ENCODE results near the gene SPESP1. TPM values are rescaled to one million over a fixed set of nuclear protein-coding genes. Genes with fewer than 3 reads are reported as not detected.

SPESP1 gene
- total and polyA plus RNA-seq, 8 donors = 1.6 to 19.8 (median 2.6) TPM; not detected in 1

DNA sequence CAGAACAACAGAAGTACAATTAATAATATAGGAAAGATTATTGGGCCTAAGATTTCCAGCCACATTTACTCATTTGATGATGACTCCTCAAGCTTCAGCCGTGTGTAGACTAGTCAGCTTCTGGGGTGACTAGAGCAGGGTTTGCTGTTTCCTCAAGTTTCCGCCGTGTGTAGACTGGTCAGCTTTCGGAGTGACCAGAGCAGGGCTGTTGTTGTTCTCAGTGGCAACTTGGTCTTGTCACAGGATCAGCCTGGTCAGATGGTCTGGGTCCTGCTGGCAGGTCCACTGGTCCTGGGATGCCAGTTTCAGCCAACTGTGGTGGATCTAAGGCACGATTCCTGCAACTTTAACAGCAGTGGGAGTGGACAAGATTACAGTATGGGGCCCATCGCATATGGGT lies 62.4 kb downstream of the SPESP1 start:
- no peaks in the 10 kb centered on the region for H3K27me3 ChIP-seq
- no peak overlapping the region for H3K27ac ChIP-seq
- H3K36me3 ChIP-seq = no peaks in the 10 kb centered on the region
- WGBS, 5 donors = 88 to 98% (median 96%) methylated on average over 4 to 6 of the region's 6 CpGs
- DNase-seq = no peak
- intact Hi-C loops (cut with DNase I; ENCODE audit: low total_unique reads) = no loop called here
- no peaks in the 10 kb centered on the region for H3K9me3 ChIP-seq
- no peak overlapping the region for H3K4me3 ChIP-seq
- H3K4me1 ChIP-seq = peaks cover 0 to 17% (median 6%) of the 10 kb centered on the region in 4 donors
- TF ChIP-seq, protein P1, sequence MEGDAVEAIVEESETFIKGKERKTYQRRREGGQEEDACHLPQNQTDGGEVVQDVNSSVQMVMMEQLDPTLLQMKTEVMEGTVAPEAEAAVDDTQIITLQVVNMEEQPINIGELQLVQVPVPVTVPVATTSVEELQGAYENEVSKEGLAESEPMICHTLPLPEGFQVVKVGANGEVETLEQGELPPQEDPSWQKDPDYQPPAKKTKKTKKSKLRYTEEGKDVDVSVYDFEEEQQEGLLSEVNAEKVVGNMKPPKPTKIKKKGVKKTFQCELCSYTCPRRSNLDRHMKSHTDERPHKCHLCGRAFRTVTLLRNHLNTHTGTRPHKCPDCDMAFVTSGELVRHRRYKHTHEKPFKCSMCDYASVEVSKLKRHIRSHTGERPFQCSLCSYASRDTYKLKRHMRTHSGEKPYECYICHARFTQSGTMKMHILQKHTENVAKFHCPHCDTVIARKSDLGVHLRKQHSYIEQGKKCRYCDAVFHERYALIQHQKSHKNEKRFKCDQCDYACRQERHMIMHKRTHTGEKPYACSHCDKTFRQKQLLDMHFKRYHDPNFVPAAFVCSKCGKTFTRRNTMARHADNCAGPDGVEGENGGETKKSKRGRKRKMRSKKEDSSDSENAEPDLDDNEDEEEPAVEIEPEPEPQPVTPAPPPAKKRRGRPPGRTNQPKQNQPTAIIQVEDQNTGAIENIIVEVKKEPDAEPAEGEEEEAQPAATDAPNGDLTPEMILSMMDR (IDR thresholded peaks at IDR 0.05) = no peak
- TF ChIP-seq EP300 (IDR thresholded peaks at IDR 0.05) (no peak), POLR2A (IDR thresholded peaks at IDR 0.05) (no peak), POLR2AphosphoS5 (IDR thresholded peaks at IDR 0.05) (no peak)

GRCh38 chr15:68993276-68993675 lies 63.0 kb downstream of the SPESP1 start:
- Histone ChIP-seq H3K36me3 (no peaks in the 10 kb centered on the region), H3K27ac (no peak overlapping the region), H3K4me3 (no peak overlapping the region), H3K9me3 (no peaks in the 10 kb centered on the region), H3K27me3 (no peaks in the 10 kb centered on the region), H3K4me1 (peaks cover 0 to 17% (median 6%) of the 10 kb centered on the region in 4 donors)
- DNase-seq = no peak
- intact Hi-C loops (cut with DNase I; ENCODE audit: low total_unique reads) = no loop called here
- 91 to 95% (median 94%) methylated on average over 6 of the region's 6 CpGs for WGBS, 5 donors
- TF ChIP-seq EP300 (IDR thresholded peaks at IDR 0.05) = no peak
- TF ChIP-seq, protein P1 (IDR thresholded peaks at IDR 0.05) = no peak
- TF ChIP-seq POLR2A (IDR thresholded peaks at IDR 0.05) = no peak

DNA sequence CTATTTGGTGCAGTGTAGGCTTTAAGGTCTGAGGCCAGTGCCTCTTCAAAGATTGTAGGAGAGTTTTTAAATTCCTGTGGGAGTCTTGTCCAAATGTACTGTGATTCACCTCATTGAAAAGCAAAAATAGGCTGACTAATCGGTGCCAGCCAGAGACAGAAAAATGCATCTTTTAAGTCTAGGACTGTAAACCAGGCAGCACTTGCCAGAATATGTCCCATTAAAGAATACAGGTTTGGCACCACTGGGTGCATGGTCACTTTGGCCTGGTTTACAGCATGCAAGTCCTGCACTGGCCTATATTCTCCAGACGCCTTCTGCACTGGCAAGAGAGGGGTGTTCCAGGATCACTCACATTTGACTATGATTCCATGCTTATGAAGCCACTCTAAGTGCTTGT lies 63.8 kb downstream of the SPESP1 start:
- no peaks in the 10 kb centered on the region for H3K9me3 ChIP-seq
- no peak overlapping the region for H3K4me3 ChIP-seq
- no peak overlapping the region for H3K27ac ChIP-seq
- TF ChIP-seq POLR2AphosphoS5 (IDR thresholded peaks at IDR 0.05) (no peak), EP300 (IDR thresholded peaks at IDR 0.05) (no peak), POLR2A (IDR thresholded peaks at IDR 0.05) (no peak)
- DNase-seq = no peak
- intact Hi-C loops (cut with DNase I; ENCODE audit: low total_unique reads) = no loop called here
- WGBS, 5 donors = 78 to 95% (median 90%) methylated on average over 2 of the region's 2 CpGs
- H3K36me3 ChIP-seq = no peaks in the 10 kb centered on the region
- H3K4me1 ChIP-seq = peaks cover 0 to 17% (median 6%) of the 10 kb centered on the region in 4 donors
- H3K27me3 ChIP-seq = no peaks in the 10 kb centered on the region

DNA sequence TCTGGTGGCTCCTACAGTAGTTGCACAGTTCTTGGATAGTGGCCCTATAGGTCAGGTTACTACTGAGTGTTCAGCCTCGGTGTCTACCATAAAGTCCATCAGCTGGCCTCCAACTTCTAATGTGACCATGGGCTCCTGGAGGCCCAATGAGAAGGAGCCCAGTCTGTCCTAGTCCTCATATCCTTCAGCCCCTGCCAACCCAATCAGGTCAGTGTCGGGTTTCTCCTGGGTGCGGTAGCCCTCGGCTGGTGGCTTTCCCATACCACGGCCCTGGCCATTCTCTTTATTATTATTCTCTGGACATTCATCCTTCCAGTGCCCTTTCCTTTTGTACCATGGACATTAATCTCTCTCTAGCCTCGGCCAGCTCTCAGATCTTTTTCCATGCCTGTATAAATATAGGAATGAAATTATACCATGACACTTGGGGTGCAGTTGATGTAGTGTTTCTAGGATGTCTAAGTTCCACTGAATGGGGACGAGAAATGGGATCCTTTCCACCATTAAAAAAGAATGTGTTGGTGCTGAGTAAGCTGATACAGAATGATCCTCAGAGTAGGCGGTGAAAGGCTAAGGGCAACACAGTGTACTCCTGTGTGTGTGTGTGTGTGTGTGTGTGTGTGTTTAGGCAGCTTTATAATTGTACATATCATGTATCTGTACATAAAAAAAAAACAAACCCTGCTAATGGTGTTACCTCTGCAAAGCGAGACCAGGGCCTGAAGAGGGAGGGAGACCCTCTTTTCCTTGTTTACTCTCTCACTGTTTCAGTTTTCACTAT lies 64.8 kb downstream of the SPESP1 start:
- no peaks in the 10 kb centered on the region for H3K36me3 ChIP-seq
- H3K9me3 ChIP-seq = no peaks in the 10 kb centered on the region
- intact Hi-C loops (cut with DNase I; ENCODE audit: low total_unique reads) = no loop called here
- H3K4me3 ChIP-seq = no peak overlapping the region
- H3K27ac ChIP-seq = no peak overlapping the region
- H3K27me3 ChIP-seq = no peaks in the 10 kb centered on the region
- WGBS, 5 donors = 85 to 94% (median 91%) methylated on average over 9 of the region's 9 CpGs
- H3K4me1 ChIP-seq = peaks cover 0 to 17% (median 6%) of the 10 kb centered on the region in 4 donors
- TF ChIP-seq EP300 (IDR thresholded peaks at IDR 0.05) (no peak), POLR2AphosphoS5 (IDR thresholded peaks at IDR 0.05) (no peak), POLR2A (IDR thresholded peaks at IDR 0.05) (no peak)
- TF ChIP-seq, protein P1 (IDR thresholded peaks at IDR 0.05) = no peak
- no peak for DNase-seq

Other genes with a start within 250 kb of the SPESP1 start
- 100 to 1,000 TPM in 1 of 5 donors, 10 to 100 TPM in 4; 34.4 to 112 (median 65.2) TPM for gene ANP32A, start 109.6 kb upstream of the SPESP1 start, total RNA-seq
- 10 to 100 TPM; 53.1 to 80.5 (median 72.2) TPM for gene ANP32A, start 109.6 kb upstream of the SPESP1 start, polyA plus RNA-seq
- under 1 TPM in 3 of 5 donors, not detected in 2; 0.14 to 0.29 (median 0.18) TPM for gene NOX5, start 84.2 kb downstream of the SPESP1 start, total RNA-seq
- under 1 TPM; under 0.01 to 0.92 (median 0.18) TPM for gene NOX5, start 84.2 kb downstream of the SPESP1 start, polyA plus RNA-seq
- 10 to 100 TPM in 4 of 5 donors, 1 to 10 TPM in 1; 5.5 to 50.9 (median 27.2) TPM for gene GLCE, start 230.1 kb downstream of the SPESP1 start, total RNA-seq
- 10 to 100 TPM in 1 of 3 donors, 1 to 10 TPM in 2; 6.1 to 27.5 (median 7.3) TPM for gene GLCE, start 230.1 kb downstream of the SPESP1 start, polyA plus RNA-seq